K562 (cell line): ENCODE measurements around the gene BCAR1. TPM values are rescaled to one million over a fixed set of nuclear protein-coding genes. Genes with fewer than 3 reads are reported as not detected.
A peak's percentile ranks its signal among the peaks of the same experiment; 100 is the strongest.

ENCODE experiments used
- ATAC-seq: fragments of 200-7000 bp; cut with Tn5 transposase; 3 replicates; pipeline ENCODE4 v1.9.1; 2020; ENCODE audit warnings: moderate library complexity
- BruUV-seq: library from RNA; stranded (reverse); fragments of 400-500 nt; replicated peaks from 2 replicates; lab custom pipeline; 2021; lab: Mats Ljungman, UMichigan
- CTCF ChIA-PET: fragments of 300-600 bp; formaldehyde crosslinking; extraction: SDS; loops from one replicate; lab custom pipeline; 2021; ENCODE audit warnings: low intra/inter-chr PET ratio; lab: Yijun Ruan, JAX
- POLR2A ChIA-PET: fragments of 300-600, 350-650 bp; sonication (Branson Sonifier 250); formaldehyde crosslinking; extraction: SDS; loops from one replicate; lab custom pipeline; 2021; ENCODE audit warnings: antibody characterized with exemption, inconsistent platforms; lab: Yijun Ruan, JAX
- DNase-seq, 4 experiments: peaks; one replicate each; pipeline versions ENCODE4 v3.0.0 to v3.0.0-alpha.2; 2011 to 2018; ENCODE audit warnings: low spot score in 3 of 4, mixed read lengths in 3 of 4; ENCODE audit errors: extremely low read depth in 1 of 4
- FAIRE-seq: peaks from 2 replicates; lab custom pipeline; 2011; peaks lifted over from hg19 to GRCh38; lab: Jason Lieb, UNC
- H2AFZ ChIP-seq: 2 replicates; pipeline ENCODE4 v1.6.0; 2011; ENCODE audit warnings: low read depth, low read length, control low read depth, inconsistent platforms
- H3K27ac ChIP-seq: fragments of 200-600 bp; 3 replicates; pipeline ENCODE4 v1.8.0; 2011; ENCODE audit warnings: low read depth, mild to moderate bottlenecking, control low read depth, inconsistent platforms, low read length, moderate library complexity, mixed read lengths; ENCODE audit errors: extremely low read depth
- H3K27me3 ChIP-seq, 2 experiments: fragments of 300-600 bp in 1 of 2; 2 replicates in 1 of 2; 3 replicates in 1 of 2; pipeline versions ENCODE4 v1.6.0 to v1.8.0; 2011; ENCODE audit warnings: inconsistent platforms in 2 of 2, low read length in 2 of 2, mild to moderate bottlenecking in 1 of 2, mixed read lengths in 1 of 2, moderate library complexity in 1 of 2; ENCODE audit not compliant: control insufficient read depth in 2 of 2, insufficient read depth in 2 of 2
- H3K36me3 ChIP-seq: fragments of 300-600 bp; 3 replicates; pipeline ENCODE4 v1.8.0; 2011; ENCODE audit warnings: mild to moderate bottlenecking, low read length, inconsistent platforms; ENCODE audit not compliant: control insufficient read depth, insufficient read depth
- H3K4me1 ChIP-seq, 2 experiments: fragments of 200-600 bp in 1 of 2; replicated peaks in 1 of 2; 2 replicates in 1 of 2; 3 replicates in 1 of 2; pipeline versions ENCODE4 v1.5.1 to v1.8.0; 2011; ENCODE audit warnings: inconsistent platforms in 2 of 2, low read length in 2 of 2, mild to moderate bottlenecking in 1 of 2, mixed read lengths in 1 of 2, moderate library complexity in 1 of 2; ENCODE audit not compliant: control insufficient read depth in 2 of 2, insufficient read depth in 2 of 2
- H3K4me2 ChIP-seq: 2 replicates; pipeline ENCODE4 v1.6.1; 2011; ENCODE audit warnings: low read length, control low read depth, inconsistent platforms, mixed read lengths; ENCODE audit not compliant: insufficient read depth
- H3K4me3 ChIP-seq: fragments of 200-600 bp; sonication (generic), shearing (Covaris generic); 2 replicates; pipeline ENCODE4 v1.5.1; 2016; ENCODE audit warnings: control low read depth, inconsistent platforms
- H3K79me2 ChIP-seq: fragments of 200-600 bp; 3 replicates; pipeline ENCODE4 v1.8.0; 2011; ENCODE audit warnings: low read length, inconsistent platforms; ENCODE audit not compliant: control insufficient read depth, insufficient read depth
- H3K9ac ChIP-seq, 2 experiments: 2 replicates each; pipeline versions ENCODE4 v1.6.0 to v1.6.1; 2011; ENCODE audit warnings: low read depth in 2 of 2, low read length in 2 of 2, control low read depth in 1 of 2, inconsistent platforms in 1 of 2, mild to moderate bottlenecking in 1 of 2, mixed read lengths in 1 of 2; ENCODE audit not compliant: insufficient read depth in 1 of 2
- H3K9me1 ChIP-seq: one replicate; pipeline ENCODE4 v1.6.0; 2011; ENCODE audit warnings: inconsistent platforms, mild to moderate bottlenecking, low read length, moderate library complexity; ENCODE audit not compliant: control insufficient read depth, insufficient read depth
- H3K9me3 ChIP-seq: replicated peaks from 2 replicates; pipeline ENCODE4 v1.5.1; 2011; ENCODE audit warnings: low read depth, low read length, inconsistent platforms; ENCODE audit not compliant: control insufficient read depth, insufficient read depth
- H4K20me1 ChIP-seq: replicated peaks from 2 replicates; pipeline ENCODE4 v1.6.1; 2011; ENCODE audit warnings: low read length, inconsistent platforms, mixed read lengths; ENCODE audit not compliant: control insufficient read depth, insufficient read depth
- BHLHE40 ChIP-seq: IDR thresholded peaks from 2 replicates; pipeline ENCODE4 v1.6.1; 2011; ENCODE audit warnings: low read length, improper control_type of control experiment
- CBX2 ChIP-seq: fragments of 200-600 bp; sonication (generic); IDR thresholded peaks from one replicate; pipeline ENCODE4 v1.6.1; 2012; ENCODE audit warnings: mild to moderate bottlenecking, low read length, inconsistent platforms; ENCODE audit not compliant: insufficient read depth, poor library complexity, severe bottlenecking
- DPF2 ChIP-seq: fragments of 450-650 bp; IDR thresholded peaks from 2 replicates; pipeline ENCODE4 v1.6.1; 2016
- MYNN ChIP-seq, 2 experiments: sonication (generic); formaldehyde crosslinking in 1 of 2; IDR thresholded peaks; 2 replicates each; pipeline versions ENCODE4 v1.5.0 to v1.6.1; 2016 to 2020; ENCODE audit warnings: antibody characterized with exemption in 1 of 2, missing genetic modification reagents in 1 of 2
- STAT6 ChIP-seq: sonication (generic); formaldehyde crosslinking; IDR thresholded peaks from 2 replicates; pipeline ENCODE4 v1.8.1; 2023; ENCODE audit warnings: mild to moderate bottlenecking, missing genetic modification reagents
- TFAP4 ChIP-seq: sonication (generic); formaldehyde crosslinking; IDR thresholded peaks from 2 replicates; pipeline ENCODE4 v1.8.0; 2022; ENCODE audit warnings: missing genetic modification reagents, mild to moderate bottlenecking, moderate library complexity, borderline replicate concordance
- VEZF1 ChIP-seq: fragments of 200-800 bp; sonication (Bioruptor generic); IDR thresholded peaks from 2 replicates; pipeline ENCODE4 v1.6.1; 2017; ENCODE audit warnings: missing genetic modification characterization, missing compliant biosample characterization
- XRCC5 ChIP-seq: fragments of 200-400 bp; formaldehyde crosslinking; IDR thresholded peaks from 2 replicates; pipeline ENCODE4 v1.6.1; 2017; ENCODE audit warnings: low read depth, mild to moderate bottlenecking, low read length
- WGBS: fragments of 100-300 bp; shearing (Covaris generic); methylation state at CpG from one replicate; pipeline ENCODE4 v1.1.6; 2016; ENCODE audit warnings: low coverage, mixed read lengths; ENCODE audit not compliant: insufficient coverage; ENCODE audit errors: missing lambda C conversion rate; 5-methylcytosine and 5-hydroxymethylcytosine counted together
- in situ Hi-C: fragments of 300-500 bp; cut with MboI; formaldehyde crosslinking; loops from 4 replicates; pipeline ENCODE4 v1.15.0; 2018; ENCODE audit warnings: inconsistent platforms, mixed read lengths
- intact Hi-C: fragments of 100-400 bp; cut with micrococcal nuclease; formaldehyde crosslinking; loops from 2 replicates; pipeline ENCODE4 v1.14.2; 2022
- polyA plus RNA-seq, 8 experiments: library from polyadenylated mRNA; depleted of rRNA in 4 of 8; stranded (reverse) in 5 of 8; unstranded in 3 of 8; fragments of >200 nt; fragmentation: Nextera tagmentation in 2 of 8; fragmentation: Illumina TruSeq in 1 of 8; extraction: Ambion mirVana in 2 of 8; extraction: Trizol in 1 of 8; gene quantifications; 2 replicates each; pipeline versions ENCODE4 v1.2.1 to v1.2.3, GENCODE V29; 2011 to 2014; ENCODE audit warnings: inconsistent platforms in 1 of 8, missing spikeins in 1 of 8
- total RNA-seq, 7 experiments: library from RNA; depleted of rRNA in 6 of 7; stranded (reverse); fragments of >200 nt in 6 of 7; fragmentation: Illumina TruSeq in 2 of 7; extraction: Trizol in 2 of 7; gene quantifications; 2 replicates each; pipeline versions ENCODE4 v1.2.1 to v1.2.3, GENCODE V29; 2011 to 2021; ENCODE audit warnings: low replicate concordance in 1 of 7
- TF ChIP-seq, protein P1 (sequence below): fragments of 200-800 bp; sonication (Bioruptor generic); IDR thresholded peaks from 2 replicates; pipeline ENCODE4 v1.6.1; 2017; ENCODE audit warnings: missing genetic modification characterization, missing compliant biosample characterization
- TF ChIP-seq, protein P2 (sequence below): sonication (generic); formaldehyde crosslinking; IDR thresholded peaks from 2 replicates; pipeline ENCODE4 v1.8.0; 2022; ENCODE audit warnings: missing genetic modification reagents, mild to moderate bottlenecking, borderline replicate concordance
- TF ChIP-seq, protein P3 (sequence below): sonication (generic); formaldehyde crosslinking; IDR thresholded peaks from 2 replicates; pipeline ENCODE4 v1.5.0; 2020; ENCODE audit warnings: missing genetic modification reagents

Gene BCAR1
- total and polyA plus RNA-seq, 9 of the 15 experiments (the other 6 are each of a cell fraction or from before 2014, with no cell fraction given): 0.10 to 26.3 (median 3.6) TPM

GRCh38 chr16:75287708-75288107 lies 36.3 kb upstream of the BCAR1 start:
- no peak overlapping the region for H3K27ac ChIP-seq
- ChIA-PET POLR2A (no interaction called here), CTCF (no interaction called here)
- H3K36me3 ChIP-seq: peaks cover 21% of the 10 kb centered on the region; the same call in 2 of the 3 replicates
- no peaks in the 10 kb centered on the region for H3K27me3 ChIP-seq
- no TSS peak for BruUV-seq
- H3K9ac ChIP-seq: peak overlapping the region in 1 of 2 experiments; percentile 53; a peak in 1 of 4 replicates
- FAIRE-seq (peak; percentile 72), DNase-seq (peak; percentile 61 to 79 (median 72)), ATAC-seq (peak; percentile 95)
- no peak overlapping the region for H2AFZ ChIP-seq
- no peak overlapping the region for H3K4me3 ChIP-seq
- H4K20me1 ChIP-seq: peaks cover 7% of the 10 kb centered on the region; the same call in 1 of the 2 replicates
- intact Hi-C loops (no loop called here), in situ Hi-C loops (no loop called here)
- no peak for TF ChIP-seq STAT6 (CRISPR knock-in tag)
- TF ChIP-seq XRCC5: no peak
- TF ChIP-seq, protein P1, sequence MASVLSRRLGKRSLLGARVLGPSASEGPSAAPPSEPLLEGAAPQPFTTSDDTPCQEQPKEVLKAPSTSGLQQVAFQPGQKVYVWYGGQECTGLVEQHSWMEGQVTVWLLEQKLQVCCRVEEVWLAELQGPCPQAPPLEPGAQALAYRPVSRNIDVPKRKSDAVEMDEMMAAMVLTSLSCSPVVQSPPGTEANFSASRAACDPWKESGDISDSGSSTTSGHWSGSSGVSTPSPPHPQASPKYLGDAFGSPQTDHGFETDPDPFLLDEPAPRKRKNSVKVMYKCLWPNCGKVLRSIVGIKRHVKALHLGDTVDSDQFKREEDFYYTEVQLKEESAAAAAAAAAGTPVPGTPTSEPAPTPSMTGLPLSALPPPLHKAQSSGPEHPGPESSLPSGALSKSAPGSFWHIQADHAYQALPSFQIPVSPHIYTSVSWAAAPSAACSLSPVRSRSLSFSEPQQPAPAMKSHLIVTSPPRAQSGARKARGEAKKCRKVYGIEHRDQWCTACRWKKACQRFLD (CRISPR knock-in tag): peak; percentile 48; the same call in 1 of the 2 replicates
- peak; percentile 89 for TF ChIP-seq BHLHE40
- TF ChIP-seq DPF2: peak; percentile 34; the same call in 1 of the 2 replicates
- TF ChIP-seq CBX2: no peak
- peak; percentile 49; the same call in 1 of the 2 replicates for TF ChIP-seq MYNN (IDR thresholded peaks at IDR 0.05)
- no peak for TF ChIP-seq MYNN (CRISPR knock-in tag; IDR thresholded peaks at IDR 0.05)
- TF ChIP-seq, protein P2, sequence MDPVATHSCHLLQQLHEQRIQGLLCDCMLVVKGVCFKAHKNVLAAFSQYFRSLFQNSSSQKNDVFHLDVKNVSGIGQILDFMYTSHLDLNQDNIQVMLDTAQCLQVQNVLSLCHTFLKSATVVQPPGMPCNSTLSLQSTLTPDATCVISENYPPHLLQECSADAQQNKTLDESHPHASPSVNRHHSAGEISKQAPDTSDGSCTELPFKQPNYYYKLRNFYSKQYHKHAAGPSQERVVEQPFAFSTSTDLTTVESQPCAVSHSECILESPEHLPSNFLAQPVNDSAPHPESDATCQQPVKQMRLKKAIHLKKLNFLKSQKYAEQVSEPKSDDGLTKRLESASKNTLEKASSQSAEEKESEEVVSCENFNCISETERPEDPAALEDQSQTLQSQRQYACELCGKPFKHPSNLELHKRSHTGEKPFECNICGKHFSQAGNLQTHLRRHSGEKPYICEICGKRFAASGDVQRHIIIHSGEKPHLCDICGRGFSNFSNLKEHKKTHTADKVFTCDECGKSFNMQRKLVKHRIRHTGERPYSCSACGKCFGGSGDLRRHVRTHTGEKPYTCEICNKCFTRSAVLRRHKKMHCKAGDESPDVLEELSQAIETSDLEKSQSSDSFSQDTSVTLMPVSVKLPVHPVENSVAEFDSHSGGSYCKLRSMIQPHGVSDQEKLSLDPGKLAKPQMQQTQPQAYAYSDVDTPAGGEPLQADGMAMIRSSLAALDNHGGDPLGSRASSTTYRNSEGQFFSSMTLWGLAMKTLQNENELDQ (CRISPR knock-in tag): no peak
- TF ChIP-seq, protein P3, sequence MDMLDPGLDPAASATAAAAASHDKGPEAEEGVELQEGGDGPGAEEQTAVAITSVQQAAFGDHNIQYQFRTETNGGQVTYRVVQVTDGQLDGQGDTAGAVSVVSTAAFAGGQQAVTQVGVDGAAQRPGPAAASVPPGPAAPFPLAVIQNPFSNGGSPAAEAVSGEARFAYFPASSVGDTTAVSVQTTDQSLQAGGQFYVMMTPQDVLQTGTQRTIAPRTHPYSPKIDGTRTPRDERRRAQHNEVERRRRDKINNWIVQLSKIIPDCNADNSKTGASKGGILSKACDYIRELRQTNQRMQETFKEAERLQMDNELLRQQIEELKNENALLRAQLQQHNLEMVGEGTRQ (CRISPR knock-in tag): no peak
- peak; percentile 72 for TF ChIP-seq VEZF1 (CRISPR knock-in tag)
- peak; percentile 25; the same call in 1 of the 2 replicates for TF ChIP-seq TFAP4
- H3K9me3 ChIP-seq: no peaks in the 10 kb centered on the region
- no peaks in the 10 kb centered on the region for H3K9me1 ChIP-seq
- WGBS: 8% methylated on average over 5 of the region's 5 CpGs
- H3K4me1 ChIP-seq: peaks cover 15 to 21% of the 10 kb centered on the region in 2 experiments
- no peaks in the 10 kb centered on the region for H3K79me2 ChIP-seq
- H3K4me2 ChIP-seq: no peak overlapping the region; the same call in 1 of the 2 replicates
